Natural killer cell (primary cell): ENCODE results near the gene MTLN. TPM values are rescaled to one million over a fixed set of nuclear protein-coding genes. Genes with fewer than 3 reads are reported as not detected.
"Not testable (repeated sequence)": the region's sequence is repeated elsewhere in the genome, so short reads cannot be mapped to it uniquely, and the experiment has no call there.

Experiments used
- ATAC-seq, 3 donors: fragments of 150-1000 bp in 2 of 3; fragments of 200-7000 bp in 1 of 3; cut with Tn5 transposase; 1 replicate in 1 of 3; 2 replicates in 2 of 3; pipeline ENCODE4 v1.10.0; 2021; ENCODE audit warnings: mild to moderate bottlenecking in 2 of 3, moderate library complexity in 2 of 3
- DNase-seq, 2 donors: peaks; one replicate each; pipeline versions ENCODE4 v3.0.0 to v3.0.0-alpha.2; 2013 to 2021; ENCODE audit warnings: mixed read lengths in 1 of 2
- H3K27ac ChIP-seq: one replicate; pipeline ENCODE4 v1.5.1; 2013; ENCODE audit warnings: mild to moderate bottlenecking, low read length
- H3K27me3 ChIP-seq: one replicate; pipeline ENCODE4 v1.6.1; 2013; ENCODE audit warnings: low read length; ENCODE audit not compliant: control insufficient read depth, insufficient read depth
- H3K36me3 ChIP-seq: one replicate; pipeline ENCODE4 v1.6.1; 2013; ENCODE audit warnings: low read length; ENCODE audit not compliant: control insufficient read depth, insufficient read depth
- H3K4me1 ChIP-seq: one replicate; pipeline ENCODE4 v1.6.1; 2013; ENCODE audit warnings: low read length; ENCODE audit not compliant: control insufficient read depth, insufficient read depth
- H3K4me3 ChIP-seq: one replicate; pipeline ENCODE4 v1.5.1; 2013; ENCODE audit warnings: low read length
- H3K9me3 ChIP-seq: one replicate; pipeline ENCODE4 v1.6.1; 2013; ENCODE audit warnings: low read length; ENCODE audit not compliant: control insufficient read depth, insufficient read depth
- H3K27ac Mint-ChIP-seq, 2 donors: one replicate each; pipeline ENCODE4 v1.8.0; 2022; ENCODE audit warnings: mild to moderate bottlenecking in 2 of 2, mixed read lengths in 2 of 2, moderate library complexity in 1 of 2
- H3K27me3 Mint-ChIP-seq, 2 donors: one replicate each; pipeline ENCODE4 v1.8.0; 2022; ENCODE audit warnings: low read depth in 2 of 2, mixed read lengths in 2 of 2
- H3K36me3 Mint-ChIP-seq: one replicate; pipeline ENCODE4 v1.8.0; 2022; ENCODE audit warnings: mixed read lengths
- H3K4me1 Mint-ChIP-seq, 2 donors: one replicate each; pipeline ENCODE4 v1.8.0; 2022; ENCODE audit warnings: mixed read lengths in 2 of 2
- H3K4me3 Mint-ChIP-seq: one replicate; pipeline ENCODE4 v1.8.0; 2022; ENCODE audit warnings: mild to moderate bottlenecking, moderate library complexity, mixed read lengths
- H3K9me3 Mint-ChIP-seq, 2 donors: one replicate each; pipeline ENCODE4 v1.8.0; 2022; ENCODE audit warnings: mixed read lengths in 2 of 2
- WGBS: methylation state at CpG from one replicate; pipeline ENCODE4 v1.1.7; 2013; ENCODE audit warnings: missing lambda C conversion rate; ENCODE audit not compliant: insufficient coverage; 5-methylcytosine and 5-hydroxymethylcytosine counted together
- intact Hi-C: fragments of 100-400 bp; cut with micrococcal nuclease; formaldehyde crosslinking; loops from one replicate; pipeline ENCODE4 v1.14.2; 2022
- total RNA-seq, 4 donors: library from RNA; stranded (reverse); fragments of 120-200 nt in 1 of 4; gene quantifications; one replicate each; pipeline versions ENCODE4 v1.2.3 to v1.2.4, GENCODE V29; 2013 to 2022
- TF ChIP-seq, protein P1 (sequence below): fragments of 200-600 bp; IDR thresholded peaks from one replicate; pipeline ENCODE4 v1.8.0; 2022; ENCODE audit warnings: antibody characterized with exemption

The MTLN gene
- total RNA-seq, 3 donors from 2014 or later (not counting 1 experiment from before 2014, with no cell fraction given), result 6.8 to 14.0 (median 13.1) TPM

DNA sequence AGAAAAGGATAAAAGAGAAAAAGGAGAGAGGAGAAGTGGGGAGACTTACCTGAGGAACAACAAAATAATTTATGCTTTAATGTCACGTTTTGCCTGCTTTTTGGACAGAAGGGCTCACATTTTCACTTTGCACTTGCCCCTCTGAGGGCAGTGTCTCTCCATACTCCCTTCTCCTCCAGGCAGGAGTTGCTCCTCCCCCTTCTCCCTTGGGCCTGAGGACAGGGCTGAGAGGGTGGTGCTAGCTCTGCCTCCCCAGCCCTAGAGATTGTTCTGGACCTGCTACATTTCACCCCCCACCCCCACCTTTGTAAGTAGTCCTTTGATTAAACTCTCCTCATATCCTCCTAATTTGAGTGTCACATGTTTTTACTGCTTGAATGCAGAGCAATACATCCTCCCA lies 17.5 kb upstream of the MTLN start:
- H3K27me3 ChIP-seq, H3K4me3 ChIP-seq, H3K36me3 ChIP-seq, H3K36me3 Mint-ChIP-seq, H3K4me3 Mint-ChIP-seq, H3K4me1 Mint-ChIP-seq, H3K9me3 Mint-ChIP-seq, DNase-seq, intact Hi-C loops, H3K27ac ChIP-seq, H3K4me1 ChIP-seq, ATAC-seq, H3K27ac Mint-ChIP-seq, H3K9me3 ChIP-seq: not testable (repeated sequence)
- WGBS, result no CpG with 5 or more reads among the region's 1 CpG
- H3K27me3 Mint-ChIP-seq, result peaks cover 19 to 22% of the 10 kb centered on the region in 2 donors

DNA sequence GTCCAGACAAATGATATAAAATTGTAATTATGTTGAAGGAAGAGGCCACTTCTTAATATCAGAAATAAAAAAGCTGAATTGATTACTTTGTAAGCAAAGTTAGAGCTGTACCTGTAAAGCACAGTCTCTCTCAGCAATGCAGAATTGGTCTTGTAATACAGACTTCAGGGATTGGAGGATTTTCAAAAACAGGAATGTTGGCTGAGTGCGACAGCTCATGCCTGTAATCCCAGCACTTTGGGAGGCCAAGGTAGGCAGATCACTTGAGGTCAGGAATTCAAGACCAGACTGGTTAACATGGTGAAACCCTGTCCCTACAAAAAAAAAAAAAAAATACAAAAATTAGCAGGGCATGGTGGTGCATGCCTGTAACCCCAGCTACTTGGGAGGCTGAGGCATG lies 10.3 kb upstream of the MTLN start:
- H3K36me3 ChIP-seq, H3K9me3 Mint-ChIP-seq, H3K4me3 Mint-ChIP-seq, H3K27me3 ChIP-seq, H3K4me1 Mint-ChIP-seq, intact Hi-C loops, H3K27ac Mint-ChIP-seq, ATAC-seq, H3K27ac ChIP-seq, H3K4me3 ChIP-seq, H3K4me1 ChIP-seq, DNase-seq, H3K9me3 ChIP-seq, H3K36me3 Mint-ChIP-seq: not testable (repeated sequence)
- 84% methylated on average over 1 of the region's 1 CpG for WGBS
- H3K27me3 Mint-ChIP-seq, result peaks cover 44 to 69% of the 10 kb centered on the region in 2 donors

DNA sequence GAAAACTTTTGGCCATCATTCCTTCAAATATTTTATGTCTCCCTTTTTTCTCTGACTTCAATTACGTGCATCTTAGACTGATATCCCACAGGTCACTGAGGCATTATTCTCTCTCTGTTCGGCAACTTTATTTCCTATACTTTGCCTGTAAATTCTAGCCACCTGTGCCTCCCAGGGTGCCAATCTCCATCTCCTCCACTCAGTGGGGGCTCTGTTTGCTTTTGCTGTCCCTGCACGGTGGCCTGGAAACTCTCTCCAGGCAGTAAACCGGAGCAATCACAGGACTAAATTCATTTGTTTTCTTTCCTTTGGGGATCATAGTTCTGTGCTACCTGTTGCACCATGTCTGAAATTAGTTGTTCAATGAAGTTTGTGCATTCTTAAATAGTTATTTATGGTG lies 9.6 kb upstream of the MTLN start:
- Mint-ChIP-seq H3K4me3 (no peak overlapping the region), H3K27me3 (peaks cover 39 to 66% of the 10 kb centered on the region in 2 donors)
- intact Hi-C loops, result no loop called here

DNA sequence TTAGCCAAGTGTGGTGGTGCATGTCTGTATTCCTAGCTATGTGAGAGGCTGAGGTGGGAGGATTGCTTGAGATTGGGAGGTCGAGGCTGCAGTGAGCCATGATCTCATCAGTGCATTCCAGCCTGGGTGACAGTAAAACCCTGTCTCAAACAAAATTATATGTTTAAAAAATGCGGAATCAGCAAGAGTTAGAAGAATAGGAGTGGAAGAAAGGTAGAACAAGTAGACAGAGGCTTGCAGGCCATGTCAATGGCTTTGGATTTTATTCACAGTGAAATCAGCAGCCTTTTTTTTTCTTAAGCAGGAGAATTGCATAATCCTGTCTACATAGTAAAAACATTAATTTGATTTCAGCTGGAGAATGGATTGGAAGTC lies 7.8 kb upstream of the MTLN start:
- H3K9me3 Mint-ChIP-seq, result no peaks in the 10 kb centered on the region
- no peak for ATAC-seq
- peaks cover 40 to 74% of the 10 kb centered on the region in 2 donors for H3K27me3 Mint-ChIP-seq
- Histone ChIP-seq H3K4me1 (no peaks in the 10 kb centered on the region), H3K4me3 (no peak overlapping the region), H3K9me3 (no peaks in the 10 kb centered on the region), H3K27me3 (peaks cover 5% of the 10 kb centered on the region), H3K27ac (no peak overlapping the region), H3K36me3 (no peaks in the 10 kb centered on the region)
- intact Hi-C loops, result no loop called here
- H3K36me3 Mint-ChIP-seq, result no peaks in the 10 kb centered on the region
- TF ChIP-seq, protein P1, sequence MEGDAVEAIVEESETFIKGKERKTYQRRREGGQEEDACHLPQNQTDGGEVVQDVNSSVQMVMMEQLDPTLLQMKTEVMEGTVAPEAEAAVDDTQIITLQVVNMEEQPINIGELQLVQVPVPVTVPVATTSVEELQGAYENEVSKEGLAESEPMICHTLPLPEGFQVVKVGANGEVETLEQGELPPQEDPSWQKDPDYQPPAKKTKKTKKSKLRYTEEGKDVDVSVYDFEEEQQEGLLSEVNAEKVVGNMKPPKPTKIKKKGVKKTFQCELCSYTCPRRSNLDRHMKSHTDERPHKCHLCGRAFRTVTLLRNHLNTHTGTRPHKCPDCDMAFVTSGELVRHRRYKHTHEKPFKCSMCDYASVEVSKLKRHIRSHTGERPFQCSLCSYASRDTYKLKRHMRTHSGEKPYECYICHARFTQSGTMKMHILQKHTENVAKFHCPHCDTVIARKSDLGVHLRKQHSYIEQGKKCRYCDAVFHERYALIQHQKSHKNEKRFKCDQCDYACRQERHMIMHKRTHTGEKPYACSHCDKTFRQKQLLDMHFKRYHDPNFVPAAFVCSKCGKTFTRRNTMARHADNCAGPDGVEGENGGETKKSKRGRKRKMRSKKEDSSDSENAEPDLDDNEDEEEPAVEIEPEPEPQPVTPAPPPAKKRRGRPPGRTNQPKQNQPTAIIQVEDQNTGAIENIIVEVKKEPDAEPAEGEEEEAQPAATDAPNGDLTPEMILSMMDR, result no peak
- WGBS, result 75% methylated on average over 2 of the region's 2 CpGs
- DNase-seq, result no peak
- no peak overlapping the region for H3K4me3 Mint-ChIP-seq
- H3K4me1 Mint-ChIP-seq, result no peaks in the 10 kb centered on the region
- no peak overlapping the region for H3K27ac Mint-ChIP-seq

More for the DNA sequence above, 9.6 kb upstream of the MTLN start:
- H3K9me3 Mint-ChIP-seq, result no peaks in the 10 kb centered on the region
- Histone ChIP-seq H3K9me3 (no peaks in the 10 kb centered on the region), H3K36me3 (no peaks in the 10 kb centered on the region), H3K27me3 (peaks cover 7% of the 10 kb centered on the region), H3K27ac (no peak overlapping the region), H3K4me3 (no peak overlapping the region), H3K4me1 (no peaks in the 10 kb centered on the region)
- TF ChIP-seq, protein P1, result no peak
- H3K36me3 Mint-ChIP-seq, result no peaks in the 10 kb centered on the region
- H3K27ac Mint-ChIP-seq, result no peak overlapping the region
- WGBS, result 83% methylated on average over 4 of the region's 4 CpGs
- no peak for ATAC-seq
- no peaks in the 10 kb centered on the region for H3K4me1 Mint-ChIP-seq
- no peak for DNase-seq
